Ishikawa (cell line): ENCODE results near the gene COL18A1.

Source experiments
- CEBPB ChIP-seq: IDR thresholded peaks from 2 replicates; pipeline ENCODE4 v1.6.1; 2012
- CREB1 ChIP-seq: IDR thresholded peaks from 2 replicates; pipeline ENCODE4 v1.6.1; 2012; ENCODE audit warnings: low read depth
- EGR1 ChIP-seq: IDR thresholded peaks from 2 replicates; pipeline ENCODE4 v1.6.1; 2012
- EP300 ChIP-seq: IDR thresholded peaks from 2 replicates; pipeline ENCODE4 v1.6.1; 2012; ENCODE audit warnings: borderline replicate concordance
- FOXM1 ChIP-seq: IDR thresholded peaks from 2 replicates; pipeline ENCODE4 v1.6.1; 2012; ENCODE audit warnings: low read depth, borderline replicate concordance
- NFIC ChIP-seq: IDR thresholded peaks from 2 replicates; pipeline ENCODE4 v1.6.1; 2012
- RAD21 ChIP-seq: IDR thresholded peaks from 2 replicates; pipeline ENCODE4 v1.6.1; 2012; ENCODE audit warnings: low read depth
- TAF1 ChIP-seq: IDR thresholded peaks from 2 replicates; pipeline ENCODE4 v1.6.1; 2012; ENCODE audit warnings: low read depth, mild to moderate bottlenecking
- TCF12 ChIP-seq: IDR thresholded peaks from 2 replicates; pipeline ENCODE4 v1.6.1; 2012; ENCODE audit warnings: low read depth
- TEAD4 ChIP-seq: IDR thresholded peaks from 2 replicates; pipeline ENCODE4 v1.6.1; 2012
- USF1 ChIP-seq: IDR thresholded peaks from 2 replicates; pipeline ENCODE4 v1.6.1; 2012
- YY1 ChIP-seq: IDR thresholded peaks from 2 replicates; pipeline ENCODE4 v1.6.1; 2012; ENCODE audit warnings: low read depth
- ZBTB7A ChIP-seq: IDR thresholded peaks from 2 replicates; pipeline ENCODE4 v1.6.1; 2012; ENCODE audit warnings: low read depth
- TF ChIP-seq, protein P1 (sequence below): IDR thresholded peaks from 2 replicates; pipeline ENCODE4 v1.6.1; 2012; ENCODE audit warnings: low read depth, mild to moderate bottlenecking
- TF ChIP-seq, protein P2 (sequence below): IDR thresholded peaks from 2 replicates; pipeline ENCODE4 v1.6.1; 2012

The COL18A1 gene

DNA sequence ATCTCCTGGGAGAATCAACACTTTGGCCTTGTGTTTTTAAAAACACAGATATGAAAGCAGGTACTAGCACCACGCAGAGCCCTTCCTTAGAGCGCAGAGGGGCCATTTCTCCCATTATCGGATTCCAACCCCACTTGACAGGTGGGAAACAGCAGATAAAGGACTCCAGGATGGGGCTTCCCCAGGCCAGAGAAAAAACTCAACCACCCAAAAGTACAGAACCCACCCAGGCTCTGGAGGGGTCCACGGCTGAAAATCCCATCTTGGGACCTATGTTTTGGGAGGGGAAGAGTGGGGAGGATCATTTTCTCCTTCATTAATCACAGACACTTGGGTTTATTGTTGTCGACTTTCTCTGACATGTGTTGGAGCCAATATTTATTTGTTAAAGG lies 27.1 kb upstream of the COL18A1 start:
- TF ChIP-seq USF1, result no peak
- TF ChIP-seq TCF12, result no peak
- TF ChIP-seq, protein P1, sequence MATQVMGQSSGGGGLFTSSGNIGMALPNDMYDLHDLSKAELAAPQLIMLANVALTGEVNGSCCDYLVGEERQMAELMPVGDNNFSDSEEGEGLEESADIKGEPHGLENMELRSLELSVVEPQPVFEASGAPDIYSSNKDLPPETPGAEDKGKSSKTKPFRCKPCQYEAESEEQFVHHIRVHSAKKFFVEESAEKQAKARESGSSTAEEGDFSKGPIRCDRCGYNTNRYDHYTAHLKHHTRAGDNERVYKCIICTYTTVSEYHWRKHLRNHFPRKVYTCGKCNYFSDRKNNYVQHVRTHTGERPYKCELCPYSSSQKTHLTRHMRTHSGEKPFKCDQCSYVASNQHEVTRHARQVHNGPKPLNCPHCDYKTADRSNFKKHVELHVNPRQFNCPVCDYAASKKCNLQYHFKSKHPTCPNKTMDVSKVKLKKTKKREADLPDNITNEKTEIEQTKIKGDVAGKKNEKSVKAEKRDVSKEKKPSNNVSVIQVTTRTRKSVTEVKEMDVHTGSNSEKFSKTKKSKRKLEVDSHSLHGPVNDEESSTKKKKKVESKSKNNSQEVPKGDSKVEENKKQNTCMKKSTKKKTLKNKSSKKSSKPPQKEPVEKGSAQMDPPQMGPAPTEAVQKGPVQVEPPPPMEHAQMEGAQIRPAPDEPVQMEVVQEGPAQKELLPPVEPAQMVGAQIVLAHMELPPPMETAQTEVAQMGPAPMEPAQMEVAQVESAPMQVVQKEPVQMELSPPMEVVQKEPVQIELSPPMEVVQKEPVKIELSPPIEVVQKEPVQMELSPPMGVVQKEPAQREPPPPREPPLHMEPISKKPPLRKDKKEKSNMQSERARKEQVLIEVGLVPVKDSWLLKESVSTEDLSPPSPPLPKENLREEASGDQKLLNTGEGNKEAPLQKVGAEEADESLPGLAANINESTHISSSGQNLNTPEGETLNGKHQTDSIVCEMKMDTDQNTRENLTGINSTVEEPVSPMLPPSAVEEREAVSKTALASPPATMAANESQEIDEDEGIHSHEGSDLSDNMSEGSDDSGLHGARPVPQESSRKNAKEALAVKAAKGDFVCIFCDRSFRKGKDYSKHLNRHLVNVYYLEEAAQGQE, result no peak
- TF ChIP-seq ZBTB7A, result no peak
- TF ChIP-seq EGR1, result no peak
- TF ChIP-seq EP300, result no peak
- TF ChIP-seq NFIC, result no peak
- TF ChIP-seq CREB1, result no peak
- TF ChIP-seq YY1, result no peak
- TF ChIP-seq, protein P2, sequence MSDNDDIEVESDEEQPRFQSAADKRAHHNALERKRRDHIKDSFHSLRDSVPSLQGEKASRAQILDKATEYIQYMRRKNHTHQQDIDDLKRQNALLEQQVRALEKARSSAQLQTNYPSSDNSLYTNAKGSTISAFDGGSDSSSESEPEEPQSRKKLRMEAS, result no peak
- no peak for TF ChIP-seq TAF1
- TF ChIP-seq RAD21, result no peak
- TF ChIP-seq TEAD4, result no peak
- no peak for TF ChIP-seq FOXM1
- no peak for TF ChIP-seq CEBPB

- TF ChIP-seq TEAD4, result peak; percentile 82
- TF ChIP-seq FOXM1, result no peak
- peak; percentile 64; the same call in 1 of the 2 replicates for TF ChIP-seq EP300
- TF ChIP-seq, protein P1, result no peak
- TF ChIP-seq, protein P2, result peak; percentile 64; the same call in 1 of the 2 replicates
Measured at GRCh38 chr21:45378258-45378966, 26.6 kb upstream of the COL18A1 start.

- TF ChIP-seq YY1, result no peak
- TF ChIP-seq ZBTB7A, result no peak
- no peak for TF ChIP-seq CREB1
- TF ChIP-seq TAF1, result no peak
- TF ChIP-seq EGR1, result no peak
- TF ChIP-seq NFIC, result no peak
- no peak for TF ChIP-seq EP300
- TF ChIP-seq, protein P2, result no peak
- TF ChIP-seq TEAD4, result no peak
- no peak for TF ChIP-seq USF1
- no peak for TF ChIP-seq CEBPB
- TF ChIP-seq FOXM1, result no peak
- TF ChIP-seq TCF12, result no peak
Measured at GRCh38 chr21:45379171-45379900, 25.6 kb upstream of the COL18A1 start.

DNA sequence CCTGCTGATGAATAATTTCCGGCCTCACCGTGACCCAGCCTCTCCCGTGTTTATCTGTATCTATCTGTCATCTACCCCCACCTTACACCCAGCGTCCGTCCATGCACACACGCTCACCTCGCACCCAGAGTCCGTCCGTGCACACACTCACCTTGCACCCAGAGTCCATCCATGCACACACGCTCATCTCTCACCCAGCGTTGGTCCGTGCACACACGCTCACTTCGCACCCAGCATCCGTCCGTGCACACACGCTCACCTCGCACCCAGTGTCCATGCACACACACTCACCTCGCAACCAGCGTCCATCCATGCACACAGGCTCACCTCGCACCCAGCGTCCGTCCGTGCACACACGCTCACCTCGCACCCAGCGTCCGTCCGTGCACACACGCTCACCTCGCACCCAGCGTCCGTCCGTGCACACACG lies 25.0 kb upstream of the COL18A1 start:
- TF ChIP-seq NFIC, result no peak
- no peak for TF ChIP-seq TCF12
- TF ChIP-seq EGR1, result no peak
- TF ChIP-seq EP300, result no peak
- TF ChIP-seq TAF1, result no peak
- no peak for TF ChIP-seq ZBTB7A
- no peak for TF ChIP-seq YY1
- TF ChIP-seq TEAD4, result no peak
- TF ChIP-seq FOXM1, result no peak
- no peak for TF ChIP-seq USF1
- no peak for TF ChIP-seq CREB1
- TF ChIP-seq, protein P2, result no peak
- TF ChIP-seq CEBPB, result no peak
